Measurements from ENCODE around the gene TGDS. TPM values are rescaled to one million over a fixed set of nuclear protein-coding genes. Genes with fewer than 3 reads are reported as not detected.

The TGDS gene
- total and polyA plus RNA-seq, 2 donors from 2014 or later, result 10.8 to 12.2 TPM

- FAIRE-seq, result no peak
- Histone ChIP-seq H3K27me3 (ENCODE audit: control insufficient read depth, insufficient read depth, low read length) (no peaks in the 10 kb centered on the region), H3K27ac (ENCODE audit: low read depth in 2 of 2, low read length in 2 of 2) (no peak overlapping the region), H3K9ac (ENCODE audit: low read length in 3 of 3) (no peak overlapping the region), H3K4me1 (ENCODE audit: control insufficient read depth in 2 of 3, insufficient read depth in 2 of 3, low read depth in 1 of 3, low read length in 3 of 3) (no peaks in the 10 kb centered on the region), H3K9me3 (ENCODE audit: control insufficient read depth in 2 of 3, insufficient read depth in 1 of 3, low read length in 3 of 3) (no peaks in the 10 kb centered on the region), H3K4me3 (ENCODE audit: low read length in 3 of 3) (no peak overlapping the region), H3K36me3 (ENCODE audit: control insufficient read depth in 2 of 3, insufficient read depth in 3 of 3, low read length in 3 of 3) (peaks cover 3% of the 10 kb centered on the region in 3 donors)
- TF ChIP-seq, protein P1, sequence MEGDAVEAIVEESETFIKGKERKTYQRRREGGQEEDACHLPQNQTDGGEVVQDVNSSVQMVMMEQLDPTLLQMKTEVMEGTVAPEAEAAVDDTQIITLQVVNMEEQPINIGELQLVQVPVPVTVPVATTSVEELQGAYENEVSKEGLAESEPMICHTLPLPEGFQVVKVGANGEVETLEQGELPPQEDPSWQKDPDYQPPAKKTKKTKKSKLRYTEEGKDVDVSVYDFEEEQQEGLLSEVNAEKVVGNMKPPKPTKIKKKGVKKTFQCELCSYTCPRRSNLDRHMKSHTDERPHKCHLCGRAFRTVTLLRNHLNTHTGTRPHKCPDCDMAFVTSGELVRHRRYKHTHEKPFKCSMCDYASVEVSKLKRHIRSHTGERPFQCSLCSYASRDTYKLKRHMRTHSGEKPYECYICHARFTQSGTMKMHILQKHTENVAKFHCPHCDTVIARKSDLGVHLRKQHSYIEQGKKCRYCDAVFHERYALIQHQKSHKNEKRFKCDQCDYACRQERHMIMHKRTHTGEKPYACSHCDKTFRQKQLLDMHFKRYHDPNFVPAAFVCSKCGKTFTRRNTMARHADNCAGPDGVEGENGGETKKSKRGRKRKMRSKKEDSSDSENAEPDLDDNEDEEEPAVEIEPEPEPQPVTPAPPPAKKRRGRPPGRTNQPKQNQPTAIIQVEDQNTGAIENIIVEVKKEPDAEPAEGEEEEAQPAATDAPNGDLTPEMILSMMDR (IDR thresholded peaks at IDR 0.05; ENCODE audit: borderline replicate concordance, extremely low read depth, insufficient read depth), result no peak
- DNase-seq, result no peak
- intact Hi-C loops (cut with DNase I), result no loop called here
These were observed 27.4 kb upstream of the TGDS start for GRCh38 chr13:94623316-94623715.

GRCh38 chr13:94622344-94622743 is 26.4 kb upstream of the TGDS start:
- TF ChIP-seq, protein P1 (IDR thresholded peaks at IDR 0.05; ENCODE audit: borderline replicate concordance, extremely low read depth, insufficient read depth), result no peak
- DNase-seq, result no peak
- Histone ChIP-seq H3K4me3 (ENCODE audit: low read length in 3 of 3) (no peak overlapping the region), H3K27me3 (ENCODE audit: control insufficient read depth, insufficient read depth, low read length) (no peaks in the 10 kb centered on the region), H3K9ac (ENCODE audit: low read length in 3 of 3) (no peak overlapping the region), H3K4me1 (ENCODE audit: control insufficient read depth in 2 of 3, insufficient read depth in 2 of 3, low read depth in 1 of 3, low read length in 3 of 3) (no peaks in the 10 kb centered on the region), H3K9me3 (ENCODE audit: control insufficient read depth in 2 of 3, insufficient read depth in 1 of 3, low read length in 3 of 3) (no peaks in the 10 kb centered on the region), H3K27ac (ENCODE audit: low read depth in 2 of 2, low read length in 2 of 2) (no peak overlapping the region), H3K36me3 (ENCODE audit: control insufficient read depth in 2 of 3, insufficient read depth in 3 of 3, low read length in 3 of 3) (peaks cover 3% of the 10 kb centered on the region in 3 donors)
- no peak for FAIRE-seq
- intact Hi-C loops (cut with DNase I), result no loop called here

DNA sequence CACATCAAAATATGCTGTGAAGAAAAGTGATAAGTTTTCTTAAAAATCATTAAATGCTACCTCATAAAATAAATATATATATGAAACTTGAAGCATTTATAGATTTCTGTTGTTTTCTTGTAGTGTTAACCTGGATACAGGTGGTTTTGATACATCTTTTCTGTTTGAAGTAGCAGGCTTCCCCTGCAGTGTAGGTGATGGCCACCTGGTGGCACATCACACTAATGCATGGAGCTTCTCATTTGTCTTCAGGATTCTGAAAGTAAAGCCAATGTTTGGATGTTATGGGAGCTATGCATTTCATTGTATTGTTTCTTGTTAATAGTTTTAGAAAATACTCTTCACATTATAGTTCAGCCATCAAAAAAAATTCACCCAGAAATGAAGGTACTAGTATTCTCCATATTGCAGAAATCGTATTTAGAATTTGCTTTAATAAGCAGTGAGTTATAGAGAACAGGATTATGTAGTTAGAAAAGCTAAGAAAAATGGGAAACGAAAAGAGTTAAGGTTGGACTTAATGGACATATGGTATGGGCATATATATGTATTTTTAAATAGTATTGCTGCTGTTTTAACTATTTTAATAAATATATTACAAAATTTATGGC is 24.4 kb upstream of the TGDS start:
- TF ChIP-seq, protein P1 (IDR thresholded peaks at IDR 0.05; ENCODE audit: borderline replicate concordance, extremely low read depth, insufficient read depth), result peak; percentile 21
- no peaks in the 10 kb centered on the region for H3K27me3 ChIP-seq (ENCODE audit: control insufficient read depth, insufficient read depth, low read length)
- no peaks in the 10 kb centered on the region for H3K9me3 ChIP-seq (ENCODE audit: control insufficient read depth in 2 of 3, insufficient read depth in 1 of 3, low read length in 3 of 3)
- H3K27ac ChIP-seq (ENCODE audit: low read depth in 2 of 2, low read length in 2 of 2), result no peak overlapping the region
- intact Hi-C loops (cut with DNase I), result no loop called here
- peak in 2 of 5 donors; percentile 37 to 55 for DNase-seq
- peaks cover 3% of the 10 kb centered on the region in 3 donors for H3K36me3 ChIP-seq (ENCODE audit: control insufficient read depth in 2 of 3, insufficient read depth in 3 of 3, low read length in 3 of 3)
- no peak overlapping the region for H3K4me3 ChIP-seq (ENCODE audit: low read length in 3 of 3)
- no peak overlapping the region for H3K9ac ChIP-seq (ENCODE audit: low read length in 3 of 3)
- H3K4me1 ChIP-seq (ENCODE audit: control insufficient read depth in 2 of 3, insufficient read depth in 2 of 3, low read depth in 1 of 3, low read length in 3 of 3), result no peaks in the 10 kb centered on the region
- FAIRE-seq, result no peak
